Measurements from ENCODE around the gene RPGRIP1L. TPM values are rescaled to one million over a fixed set of nuclear protein-coding genes. Genes with fewer than 3 reads are reported as not detected.

The RPGRIP1L gene
- total and polyA plus RNA-seq, 2 of the 8 experiments (the other 6 are each of a cell fraction or from before 2014, with no cell fraction given) = 4.0 to 13.7 TPM

- Histone ChIP-seq H4K20me1 (replicated peaks in 1 of 2; ENCODE audit: control insufficient read depth in 1 of 2, insufficient read depth in 2 of 2, low read length in 2 of 2) (no peaks in the 10 kb centered on the region), H3K14ac (ENCODE audit: insufficient read length) (no peak overlapping the region), H3K4ac (replicated peaks; ENCODE audit: insufficient read length, low read depth, low read length) (no peak overlapping the region), H3K79me1 (ENCODE audit: low read depth, low read length) (no peaks in the 10 kb centered on the region), H3K56ac (replicated peaks; ENCODE audit: insufficient read length, low read depth, low read length) (no peak overlapping the region), H2BK15ac (ENCODE audit: low read length) (no peak overlapping the region), H3K27ac (ENCODE audit: low read depth, low read length) (no peak overlapping the region), H4K91ac (replicated peaks; ENCODE audit: insufficient read length, low read length) (no peak overlapping the region), H2AK5ac (ENCODE audit: low read depth, low read length) (no peak overlapping the region), H3K36me3 (ENCODE audit: control insufficient read depth in 2 of 4, insufficient read depth in 4 of 4, low read length in 3 of 4) (peaks cover 0 to 3% (median 0%) of the 10 kb centered on the region in 4 experiments; a peak in 2 of 8 replicates), H3K27me3 (replicated peaks in 1 of 4; ENCODE audit: control insufficient read depth in 3 of 4, extremely low read depth in 1 of 4, insufficient read depth in 3 of 4, low read length in 3 of 4) (no peaks in the 10 kb centered on the region), H4K5ac (ENCODE audit: insufficient read length, low read depth, low read length) (no peak overlapping the region), H3K9me3 (ENCODE audit: insufficient read depth in 2 of 2, low read depth in 1 of 2, low read length in 1 of 2) (no peaks in the 10 kb centered on the region), H2BK20ac (ENCODE audit: low read length) (no peak overlapping the region), H2BK120ac (replicated peaks; ENCODE audit: low read depth, low read length) (no peak overlapping the region), H4K8ac (ENCODE audit: extremely low read depth, insufficient read depth, low read length) (no peak overlapping the region), H3K9ac (replicated peaks in 1 of 4; ENCODE audit: extremely low read depth in 1 of 4, low read depth in 3 of 4, low read length in 3 of 4) (no peak overlapping the region), H3K4me3 (ENCODE audit: extremely low read depth in 1 of 4, insufficient read depth in 2 of 4, low read depth in 3 of 4, low read length in 4 of 4) (no peak overlapping the region), H3K23ac (ENCODE audit: insufficient read length) (no peak overlapping the region), H2BK5ac (ENCODE audit: low read depth, low read length) (no peak overlapping the region), H3K4me1 (replicated peaks in 1 of 4; ENCODE audit: control insufficient read depth in 3 of 4, insufficient read depth in 4 of 4, low read length in 3 of 4) (no peaks in the 10 kb centered on the region), H3K18ac (ENCODE audit: extremely low read depth, low read length) (no peak overlapping the region), H2AFZ (ENCODE audit: low read length) (no peak overlapping the region), H3K79me2 (ENCODE audit: control insufficient read depth in 1 of 2, insufficient read depth in 2 of 2, low read length in 2 of 2) (no peaks in the 10 kb centered on the region), H3K4me2 (ENCODE audit: insufficient read depth in 1 of 2, low read depth in 2 of 2, low read length in 2 of 2) (no peak overlapping the region), H2BK12ac (ENCODE audit: low read depth, low read length) (no peak overlapping the region), H3K23me2 (ENCODE audit: low read depth, low read length) (no peaks in the 10 kb centered on the region; the same call in 1 of the 2 replicates)
- ChIA-PET POLR2A (ENCODE audit: partially characterized antibody) (no interaction called here), CTCF (ENCODE audit: partially characterized antibody) (interaction anchor here (0.7 kb wide), 1 partner anchor 92 kb away, joined by 3 read pairs; no protein-coding TSS in a partner anchor)
- DNase-seq (ENCODE audit: low read depth in 1 of 2, low spot score in 2 of 2) (no peak), FAIRE-seq (no peak)
- TF ChIP-seq BACH1 (IDR thresholded peaks at IDR 0.05; ENCODE audit: low read length) (no peak), ZNF274 (IDR thresholded peaks at IDR 0.05; ENCODE audit: borderline replicate concordance, extremely low read depth, low read length) (no peak)
- 96% methylated on average over 1 of the region's 1 CpG; no CpG with 5 or more reads in 1 of the 2 experiments for WGBS, 2 experiments (ENCODE audit: extremely low coverage in 1 of 2, insufficient coverage in 1 of 2, insufficient read length in 1 of 2, insufficient replicate concordance in 2 of 2, low coverage in 1 of 2, low lambda C conversion rate in 2 of 2, missing lambda C conversion rate in 1 of 2)
Observed at GRCh38 chr16:53643474-53643873, 60.2 kb downstream of the RPGRIP1L start.

Measured in H1 (cell line).